HG03060 (cell line): ENCODE data around the gene SPRTN.

Experiments
- ATAC-seq: cut with Tn5 transposase; IDR thresholded peaks from one replicate; pipeline ENCODE4 v1.9.1; 2021; ENCODE audit warnings: low read depth, moderate number of reproducible peaks; ENCODE audit not compliant: unreplicated experiment

The SPRTN gene

GRCh38 chr1:231376101-231376500 lies 38.0 kb downstream of the SPRTN start:
- ATAC-seq, result no peak

DNA sequence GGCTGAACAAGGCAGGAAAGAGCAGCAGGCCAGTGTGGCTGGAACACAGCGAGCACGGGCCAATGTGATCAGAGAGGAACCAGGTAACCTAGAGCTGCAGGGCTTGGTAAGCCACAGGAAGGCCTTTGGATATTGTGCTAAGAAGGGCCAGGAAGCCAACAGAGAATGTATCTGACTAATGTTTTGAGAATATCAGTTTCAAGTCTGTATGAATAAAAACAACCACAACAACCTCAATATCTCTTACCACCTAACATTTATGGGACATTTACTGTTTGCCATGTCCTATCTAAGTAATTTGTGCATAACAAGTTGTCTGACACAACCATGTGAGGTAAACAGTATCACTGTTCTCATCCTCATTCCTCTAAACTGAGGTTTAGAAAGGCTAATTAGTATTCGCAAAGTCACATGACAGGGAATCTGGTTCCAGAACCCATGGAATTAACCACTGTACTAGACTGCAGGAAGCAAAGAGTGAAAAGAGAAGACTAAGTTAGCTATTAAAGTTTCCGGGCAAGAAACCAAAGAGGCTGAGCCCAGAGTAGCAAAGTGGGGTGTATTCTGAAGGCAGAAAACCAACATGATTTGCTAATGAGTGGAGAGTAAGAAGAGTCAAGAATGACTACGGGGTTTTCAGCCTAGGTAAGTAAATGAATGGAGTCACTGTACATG lies 38.9 kb downstream of the SPRTN start:
- ATAC-seq, result no peak

DNA sequence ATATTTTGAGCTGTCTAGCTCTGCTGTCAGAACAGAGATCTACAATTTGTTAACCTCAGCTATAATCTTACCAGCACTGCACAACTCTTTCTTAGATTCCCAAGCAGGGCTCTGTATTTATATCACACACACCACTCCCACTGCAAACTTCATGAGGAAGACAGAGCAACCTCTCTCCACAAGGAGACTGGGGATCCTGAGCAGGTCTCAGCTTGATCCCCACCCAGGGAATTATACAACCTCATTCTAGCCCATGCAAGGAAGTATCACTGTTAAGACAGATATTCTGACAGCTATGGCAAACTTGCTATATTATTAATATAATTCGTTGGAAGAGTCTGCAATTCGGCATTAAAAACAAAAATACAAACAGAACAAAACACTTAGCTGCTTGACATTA lies 43.6 kb downstream of the SPRTN start:
- no peak for ATAC-seq

DNA sequence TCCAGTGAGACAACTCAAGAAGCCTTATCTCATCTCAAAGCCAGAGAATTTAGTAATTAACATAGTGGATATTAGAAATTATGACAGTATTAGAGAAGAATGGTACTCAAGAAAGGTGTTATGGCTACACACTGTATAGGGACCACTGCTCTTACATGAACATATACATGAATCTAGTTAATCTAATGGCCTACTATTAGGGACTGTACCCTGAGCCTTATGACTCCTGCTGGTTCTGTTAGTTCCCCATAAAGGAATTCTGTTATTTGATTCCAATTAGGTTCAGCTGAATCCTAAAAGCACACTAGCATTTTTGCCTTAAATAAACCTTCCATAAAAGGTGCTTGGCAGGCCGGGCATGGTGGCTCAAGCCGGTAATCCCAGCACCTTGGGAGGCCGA lies 44.3 kb downstream of the SPRTN start:
- no peak for ATAC-seq

- ATAC-seq, result no peak
Measured at GRCh38 chr1:231383159-231383860, 45.2 kb downstream of the SPRTN start.

- ATAC-seq, result no peak
Measured at GRCh38 chr1:231384696-231385415, 46.8 kb downstream of the SPRTN start.

DNA sequence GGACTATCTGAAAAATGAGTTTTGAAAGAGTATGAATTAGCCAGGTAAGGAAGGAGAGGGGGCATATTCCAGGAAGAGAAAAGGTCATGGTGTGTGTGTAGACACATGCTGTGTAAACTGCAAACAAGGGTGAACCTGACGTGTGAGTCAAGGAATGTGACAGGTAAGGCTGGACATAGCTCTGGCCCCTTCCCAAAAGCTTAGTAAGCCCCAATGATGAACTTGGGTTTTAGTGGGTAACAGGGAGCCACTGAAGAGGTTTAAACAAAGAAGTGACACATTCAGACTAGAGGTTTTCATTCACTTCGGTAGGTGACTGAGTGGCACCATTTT lies 47.3 kb downstream of the SPRTN start:
- ATAC-seq, result no peak

DNA sequence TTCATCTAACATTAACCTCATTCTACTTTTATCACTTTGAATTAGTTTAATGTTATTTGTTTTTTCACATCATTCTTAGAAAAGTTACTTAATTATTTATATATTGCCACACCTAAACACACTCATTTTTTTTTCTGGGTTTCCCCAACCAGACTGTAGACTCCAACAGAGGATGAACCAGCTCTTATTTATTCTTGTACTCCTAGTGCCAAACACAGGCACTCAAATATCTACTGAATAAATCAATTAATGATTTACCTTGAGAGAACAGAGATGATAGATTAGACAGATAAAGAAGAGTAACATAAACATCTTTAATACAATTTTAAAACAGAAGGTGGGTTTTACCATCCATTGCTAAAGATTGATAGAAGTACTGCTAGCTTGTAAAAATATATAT lies 48.4 kb downstream of the SPRTN start:
- ATAC-seq, result no peak

- no peak for ATAC-seq
Measured at GRCh38 chr1:231387770-231388669, 49.9 kb downstream of the SPRTN start.

- ATAC-seq, result no peak
Measured at GRCh38 chr1:231390071-231390470, 52.0 kb downstream of the SPRTN start.

- ATAC-seq, result no peak
Measured at GRCh38 chr1:231392389-231393131, 54.5 kb downstream of the SPRTN start.

DNA sequence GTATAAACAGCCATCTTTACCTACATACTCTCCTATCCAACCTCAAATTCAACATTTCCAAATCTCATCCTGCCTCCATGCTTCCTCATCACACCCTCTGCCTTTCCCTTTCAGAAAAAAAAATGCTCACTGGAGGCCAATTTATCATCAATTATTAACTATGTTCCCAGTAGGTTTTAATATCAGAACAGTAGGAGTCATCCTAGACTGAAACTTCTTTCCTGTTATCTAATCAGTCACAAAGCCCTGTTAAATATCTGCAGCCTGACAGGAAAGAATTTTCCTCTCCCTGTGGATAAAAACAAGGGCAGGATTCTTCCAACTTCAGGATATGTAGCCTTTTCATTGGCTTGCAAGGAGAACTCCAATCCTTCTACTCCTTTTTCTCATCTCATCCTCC lies 55.6 kb downstream of the SPRTN start:
- no peak for ATAC-seq

GRCh38 chr1:231395076-231395997 lies 57.2 kb downstream of the SPRTN start:
- ATAC-seq, result no peak

DNA sequence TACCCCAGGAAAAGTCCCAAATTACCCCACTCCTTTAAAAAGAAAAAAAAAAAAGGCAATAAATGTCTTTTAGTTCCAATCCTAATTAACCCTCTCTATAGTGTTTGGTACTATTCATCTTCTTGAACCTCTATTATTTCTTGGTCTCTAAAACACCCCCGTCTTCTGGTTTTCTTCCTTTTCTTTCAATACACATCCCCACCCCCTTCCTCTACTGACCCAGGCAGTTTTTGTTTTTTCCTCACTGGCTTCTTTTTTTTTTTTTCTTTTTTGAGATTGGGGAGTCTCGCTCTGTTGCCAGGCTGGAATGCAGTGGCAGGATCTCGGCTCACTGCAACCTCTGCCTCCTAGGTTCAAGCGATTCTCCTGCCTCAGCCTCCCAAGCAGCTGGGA lies 57.9 kb downstream of the SPRTN start:
- no peak for ATAC-seq

GRCh38 chr1:231396643-231397042 lies 58.5 kb downstream of the SPRTN start:
- no peak for ATAC-seq

DNA sequence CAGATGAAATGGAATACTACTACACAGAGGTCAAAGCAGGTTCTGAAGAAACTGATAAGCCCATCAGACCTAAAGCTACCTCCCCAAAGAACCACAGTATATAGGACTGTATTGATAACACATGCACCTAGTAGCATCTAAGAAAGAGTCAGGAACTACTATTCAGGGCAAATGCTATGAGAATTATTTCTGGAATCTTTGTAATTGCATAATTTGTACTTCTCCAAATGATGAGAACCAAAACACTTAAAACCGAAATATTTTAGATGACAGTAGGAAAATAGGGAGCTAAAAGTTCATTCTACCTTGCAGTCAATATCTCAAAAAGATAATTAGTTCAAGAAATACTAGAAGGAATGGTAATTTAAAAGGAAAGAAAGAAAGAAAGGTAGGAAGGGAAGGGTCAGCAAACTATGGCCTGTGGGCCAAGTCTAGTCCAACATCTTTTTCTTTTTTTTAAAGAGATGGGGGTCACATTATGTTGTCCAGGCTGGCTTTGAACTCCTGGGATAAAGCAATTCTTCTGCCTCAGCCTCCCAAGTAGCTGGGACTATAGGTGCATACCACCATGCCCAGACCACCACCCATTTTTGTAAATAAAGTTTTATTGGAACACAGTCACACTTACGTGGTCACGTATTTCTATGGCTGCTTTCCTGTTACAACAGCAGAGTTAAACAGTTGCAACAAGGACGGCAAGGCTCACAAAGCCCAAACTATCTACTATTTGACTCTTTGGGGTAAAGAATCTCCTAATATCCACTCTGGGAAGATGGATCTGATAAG lies 60.0 kb downstream of the SPRTN start:
- ATAC-seq, result no peak

DNA sequence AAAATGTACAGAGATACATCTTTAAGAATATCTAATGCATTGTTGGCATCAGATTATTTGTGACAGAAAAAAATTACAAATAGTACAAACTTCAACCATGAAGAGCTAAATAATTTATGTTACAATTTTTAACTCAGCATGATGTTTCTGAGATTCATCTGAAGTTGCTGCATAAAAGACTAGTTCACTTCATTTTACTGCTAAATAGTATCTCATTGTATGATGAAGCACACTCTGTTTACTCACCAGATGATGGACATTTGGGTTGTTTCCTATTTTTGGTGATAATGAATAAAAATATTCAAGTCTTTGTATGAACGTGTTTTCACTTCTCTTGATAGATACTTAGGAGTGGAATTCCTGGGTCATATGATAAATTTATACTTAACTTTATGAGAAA lies 63.4 kb downstream of the SPRTN start:
- ATAC-seq, result no peak

- ATAC-seq, result no peak
Measured at GRCh38 chr1:231404318-231404717, 66.2 kb downstream of the SPRTN start.
